COLO668 (cell line): ENCODE results near the gene SEMA3D.

ENCODE experiments used
- DNase-seq: peaks from one replicate; lab custom pipeline; 2025; ENCODE audit not compliant: unreplicated experiment; lab: John Stamatoyannopoulos, UW

SEMA3D gene

DNA sequence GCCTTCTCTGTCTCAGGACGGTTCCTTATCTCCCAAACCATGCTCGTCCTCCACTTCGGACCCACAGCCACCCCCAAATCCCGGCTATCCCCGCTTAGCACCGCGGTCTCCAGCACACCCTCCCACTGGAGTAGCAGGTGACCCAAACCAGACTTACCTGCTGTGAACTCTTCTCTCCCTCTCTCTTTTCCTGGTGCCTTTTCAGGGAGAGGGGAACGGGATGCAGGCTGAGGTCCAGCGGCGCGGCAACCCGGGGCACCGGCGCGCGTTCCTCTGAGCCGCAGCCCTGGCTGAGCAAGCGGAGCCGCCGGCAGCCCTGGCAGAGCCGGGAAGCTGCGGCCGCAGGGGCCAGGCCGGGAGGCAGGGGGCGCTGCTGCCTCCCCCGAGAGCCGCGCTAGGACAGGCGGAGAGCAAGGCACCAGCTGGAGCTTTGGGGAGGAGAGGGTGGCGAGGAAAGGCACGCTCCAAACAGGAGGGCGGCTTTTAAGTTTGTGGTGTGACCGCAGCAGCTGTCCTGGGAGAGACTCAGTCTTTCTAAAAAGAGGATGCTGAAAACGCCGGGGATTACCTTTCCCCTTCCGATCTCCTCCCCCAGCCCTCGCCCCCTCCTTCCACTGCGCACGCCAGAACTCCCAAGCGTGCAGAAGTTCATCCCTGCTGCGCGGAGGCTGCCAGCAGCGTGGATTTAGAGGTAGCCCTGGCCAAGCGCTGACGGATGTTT lies at the start of gene SEMA3D:
SEMA3D (minus strand) TSS at position 536 of the 721 bp plus-strand sequence. CDS start 65,165 bp downstream, outside the sequence.
- DNase-seq: peak; percentile 60

DNA sequence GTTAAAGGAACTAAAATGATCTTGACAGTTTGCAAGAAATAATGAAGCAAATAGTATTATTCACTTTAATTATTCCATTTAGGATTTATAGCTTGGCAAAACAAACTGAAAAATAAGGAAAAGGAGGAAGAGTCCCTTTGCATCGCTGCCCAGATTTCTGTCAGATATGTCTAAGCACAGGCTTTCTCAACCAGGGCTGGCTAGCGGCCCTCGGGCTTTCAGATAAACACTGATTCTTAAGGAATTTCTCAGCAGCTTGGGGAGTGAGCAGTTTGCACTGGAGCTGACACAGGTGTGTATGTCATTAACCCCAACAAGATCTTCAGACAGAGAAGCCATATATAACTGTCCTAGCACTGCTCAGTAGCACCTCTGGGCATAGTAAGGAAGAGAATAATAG lies 47.9 kb upstream of the SEMA3D start:
- DNase-seq: no peak

DNA sequence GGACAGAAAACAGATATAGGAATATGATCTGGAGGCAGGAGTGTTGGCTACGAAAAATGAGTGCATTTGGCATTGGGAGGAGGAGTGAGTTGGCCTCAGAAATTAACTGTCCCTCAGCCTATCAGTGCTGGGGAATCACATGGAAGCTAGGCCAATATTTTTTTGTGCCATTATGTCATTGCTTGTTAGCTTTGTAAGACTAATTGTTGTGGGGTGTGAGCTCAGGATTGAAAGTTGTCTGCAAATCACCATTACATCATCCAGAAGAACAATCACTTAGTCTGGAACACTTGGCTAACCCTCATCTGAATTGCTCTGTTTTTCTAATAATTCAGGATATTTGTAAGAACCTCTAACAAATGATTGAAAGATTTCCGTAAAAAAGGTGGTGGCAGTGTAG lies 45.2 kb upstream of the SEMA3D start:
- DNase-seq: no peak

DNA sequence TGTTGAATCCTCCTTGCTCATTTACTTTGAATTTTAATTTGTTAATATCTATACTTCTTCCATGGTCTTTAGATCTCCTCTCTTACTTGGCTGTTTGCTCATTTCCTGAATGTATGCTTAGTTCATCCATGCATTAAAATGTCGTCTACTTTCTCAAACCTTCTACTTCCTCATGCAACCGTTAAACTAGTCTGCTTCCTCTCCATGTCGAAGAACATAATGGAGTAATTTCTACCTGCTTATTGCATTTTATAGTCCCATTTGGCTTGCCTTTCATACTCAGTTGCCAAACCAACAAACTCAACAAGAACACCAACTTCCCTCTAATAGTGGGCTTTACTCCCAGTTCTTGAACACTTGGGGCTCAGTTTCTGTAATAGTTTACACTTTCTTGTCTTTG lies 43.8 kb upstream of the SEMA3D start:
- no peak for DNase-seq

DNA sequence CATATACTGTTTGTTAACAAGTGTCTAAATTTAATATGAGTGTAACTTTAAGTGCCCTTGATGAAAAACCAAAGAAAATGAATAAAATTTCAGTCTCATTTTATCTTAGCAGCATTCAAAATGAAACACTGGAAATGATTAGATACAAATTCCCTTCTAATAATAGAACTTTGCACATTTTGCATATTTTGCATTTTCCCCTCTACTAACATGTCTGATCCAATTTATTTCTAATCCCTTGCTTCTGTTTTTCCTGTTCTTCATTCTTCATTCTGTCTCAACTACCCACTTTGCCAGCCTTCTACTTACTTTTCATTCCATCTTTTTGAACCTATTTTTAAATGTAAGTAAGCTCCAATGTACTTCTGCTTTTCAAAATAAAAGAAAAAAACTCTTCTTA lies 42.7 kb upstream of the SEMA3D start:
- DNase-seq: no peak

DNA sequence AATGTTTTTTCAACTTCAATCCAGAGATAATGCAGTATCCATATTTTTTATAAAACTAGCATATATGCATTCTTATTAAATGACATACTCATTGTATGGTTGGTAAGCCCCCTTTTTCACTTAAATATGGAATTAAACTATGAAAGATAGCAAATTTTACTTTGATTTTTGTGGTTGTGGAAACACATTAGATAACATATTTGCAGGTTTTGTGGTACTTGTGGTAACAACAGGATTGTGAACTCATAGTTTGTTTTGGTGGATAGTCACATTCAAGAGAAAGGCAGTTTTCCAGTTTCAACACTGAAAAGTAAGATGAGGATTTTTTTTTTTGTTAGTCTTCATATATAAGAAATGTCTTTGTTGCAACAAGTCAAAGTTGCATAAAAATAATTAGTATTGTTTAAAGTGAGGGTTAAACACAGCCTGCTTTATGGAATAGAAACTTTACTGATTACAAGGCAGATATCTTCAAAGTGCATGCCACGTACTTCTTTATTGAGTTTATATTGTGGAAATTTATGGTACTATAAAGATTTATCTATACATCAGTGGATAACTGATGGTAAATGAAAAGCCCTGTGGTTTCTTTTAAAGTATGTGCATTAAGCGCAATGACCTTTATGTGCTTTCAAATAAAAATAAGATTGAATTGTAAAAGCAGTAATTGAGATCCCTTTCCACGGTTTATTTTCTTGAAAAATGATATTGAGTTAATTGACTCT lies 39.7 kb upstream of the SEMA3D start:
- DNase-seq: no peak

DNA sequence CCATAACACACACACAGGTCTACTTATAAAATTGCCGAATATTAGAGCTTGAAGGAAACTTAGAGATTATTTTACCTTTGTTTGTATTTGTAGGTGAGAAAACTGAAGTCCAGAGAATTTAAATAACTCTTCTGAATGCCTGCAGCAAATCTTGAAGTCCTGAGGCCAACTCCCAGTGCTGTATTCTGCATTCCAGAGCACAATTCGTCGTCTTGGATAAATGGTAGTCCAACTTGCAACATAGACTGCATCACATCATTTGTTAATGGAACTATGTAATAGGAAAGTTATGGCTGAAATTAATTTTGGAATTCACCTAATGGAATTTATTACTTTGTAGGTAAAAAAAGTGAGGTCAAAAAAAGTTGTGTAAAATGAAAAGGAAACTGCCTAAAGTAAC lies 37.3 kb upstream of the SEMA3D start:
- no peak for DNase-seq

DNA sequence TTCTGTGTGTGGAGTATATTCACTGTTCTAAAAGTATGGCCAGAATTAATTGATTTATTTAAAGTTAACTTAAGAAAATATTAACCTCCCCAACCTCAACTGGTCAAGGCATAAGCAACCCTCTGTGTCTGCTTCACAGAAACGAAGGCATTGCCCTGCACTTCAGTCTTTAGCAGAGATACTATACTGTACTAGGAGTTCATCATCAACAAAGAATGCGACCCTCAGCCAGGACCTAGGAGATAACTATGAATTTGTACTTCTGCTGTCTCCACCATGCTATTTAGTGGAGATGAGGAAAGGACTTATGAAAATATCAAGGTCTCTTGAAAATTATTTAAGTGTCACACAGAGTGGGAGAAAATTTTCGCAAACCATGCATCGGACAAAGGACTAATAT lies 35.7 kb upstream of the SEMA3D start:
- DNase-seq: no peak

DNA sequence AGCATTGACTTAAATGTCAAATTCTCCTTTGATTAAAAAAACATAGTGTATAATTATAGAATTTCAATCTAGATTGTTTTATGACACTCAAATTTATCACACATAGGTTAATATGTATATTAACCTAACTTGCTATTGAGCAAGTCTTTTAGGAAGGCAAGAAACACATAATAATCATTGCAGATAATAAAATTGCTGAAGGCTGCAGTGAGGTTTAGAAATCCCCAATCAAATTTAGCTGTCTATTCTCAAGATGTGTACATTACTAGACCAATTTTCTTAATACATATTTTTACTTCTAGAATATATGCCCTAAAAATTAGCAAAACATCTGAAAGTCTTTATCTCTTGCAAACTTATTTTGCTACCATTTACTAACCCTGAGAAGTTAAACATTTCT lies 34.9 kb upstream of the SEMA3D start:
- DNase-seq: no peak

DNA sequence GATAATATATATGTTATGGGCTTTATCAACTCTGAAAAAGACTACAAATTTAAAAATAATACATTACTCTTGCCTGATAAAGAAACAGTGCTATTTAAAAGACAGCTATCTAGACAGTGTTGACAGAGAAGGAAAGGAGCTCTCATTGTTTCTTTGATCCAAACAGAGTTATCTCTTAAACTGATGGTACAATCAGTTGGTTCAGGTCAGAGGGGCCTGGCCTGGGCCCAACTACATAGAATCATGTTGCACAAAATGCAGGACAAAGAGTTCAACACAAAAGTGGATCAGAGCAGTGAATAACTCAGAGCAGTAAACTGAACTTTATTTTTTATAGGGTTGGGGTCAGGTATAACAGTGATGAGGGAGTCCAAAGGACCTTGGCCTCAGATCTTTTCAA lies 33.8 kb upstream of the SEMA3D start:
- DNase-seq: no peak

DNA sequence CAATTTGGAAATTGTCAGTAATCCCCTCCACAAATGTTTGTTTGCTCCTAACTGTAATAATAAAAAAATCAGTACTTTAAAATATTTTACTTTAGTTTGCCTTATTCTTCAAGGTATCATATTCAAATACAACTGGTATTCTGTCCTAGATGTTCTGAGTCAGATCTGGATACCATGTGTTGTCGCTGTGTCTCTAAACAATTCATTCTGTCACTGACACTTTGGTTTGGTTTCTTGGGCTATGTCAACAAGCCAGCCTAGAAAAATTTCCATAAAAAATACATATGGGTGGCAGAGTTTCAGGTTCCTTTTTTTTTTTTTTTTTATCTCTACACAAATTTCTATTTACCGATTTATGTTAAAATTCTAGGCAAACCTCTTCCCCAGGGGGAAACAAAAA lies 33.2 kb upstream of the SEMA3D start:
- DNase-seq: no peak

DNA sequence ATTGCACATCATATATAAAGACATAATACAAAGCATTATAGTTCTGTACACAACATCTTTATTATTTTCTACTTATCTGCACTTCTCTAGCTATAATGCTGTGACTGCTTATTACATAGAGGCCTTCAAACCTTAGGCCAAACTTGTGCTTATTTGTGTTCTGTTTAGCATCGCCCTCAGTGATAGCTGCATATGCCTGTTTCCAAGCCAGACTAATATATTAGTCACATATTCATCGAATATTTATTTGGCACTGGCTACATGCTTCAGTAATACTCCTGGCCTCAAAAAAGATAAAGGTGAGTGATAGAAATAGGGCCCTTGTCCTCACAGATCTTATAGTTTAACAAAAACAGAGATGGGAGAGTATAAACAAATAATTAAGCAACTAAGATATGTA lies 30.2 kb upstream of the SEMA3D start:
- no peak for DNase-seq

DNA sequence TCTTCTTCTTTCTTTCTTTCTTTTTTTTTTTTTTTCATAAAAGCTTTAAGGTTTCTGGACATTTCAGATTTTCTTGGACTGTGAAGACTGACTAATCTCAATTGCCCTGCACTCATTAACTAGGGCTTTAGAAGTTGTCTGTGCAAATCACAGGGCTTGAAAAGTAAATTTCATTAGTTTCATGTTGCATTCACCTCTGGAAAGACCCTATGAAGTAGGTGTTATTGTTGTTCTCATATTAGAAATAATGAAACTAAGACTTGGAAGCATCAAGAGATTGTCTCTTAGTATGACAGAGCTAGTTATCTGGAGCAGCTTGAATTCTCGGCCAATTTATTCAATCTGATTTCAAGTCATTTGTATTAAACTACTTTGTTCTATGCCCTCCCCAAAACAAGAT lies 28.2 kb upstream of the SEMA3D start:
- no peak for DNase-seq

DNA sequence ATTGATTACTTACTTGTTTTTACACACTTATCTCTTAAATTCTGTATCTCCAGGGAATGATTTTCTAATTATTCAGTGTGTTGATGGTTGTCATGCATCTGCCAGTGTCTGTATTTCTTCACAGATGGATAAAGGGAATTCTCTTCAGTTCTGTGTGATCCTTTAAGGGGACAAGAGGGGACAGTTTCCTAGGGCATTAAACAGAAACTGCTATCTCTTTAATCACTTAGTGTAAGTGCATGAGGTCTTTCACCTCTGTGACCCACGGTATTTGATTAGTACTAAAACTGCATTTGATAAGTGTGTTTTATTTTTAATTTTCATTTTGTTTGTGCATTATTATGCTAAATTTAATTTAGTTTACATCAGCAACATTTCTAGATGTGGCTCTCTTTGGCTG lies 26.6 kb upstream of the SEMA3D start:
- no peak for DNase-seq

DNA sequence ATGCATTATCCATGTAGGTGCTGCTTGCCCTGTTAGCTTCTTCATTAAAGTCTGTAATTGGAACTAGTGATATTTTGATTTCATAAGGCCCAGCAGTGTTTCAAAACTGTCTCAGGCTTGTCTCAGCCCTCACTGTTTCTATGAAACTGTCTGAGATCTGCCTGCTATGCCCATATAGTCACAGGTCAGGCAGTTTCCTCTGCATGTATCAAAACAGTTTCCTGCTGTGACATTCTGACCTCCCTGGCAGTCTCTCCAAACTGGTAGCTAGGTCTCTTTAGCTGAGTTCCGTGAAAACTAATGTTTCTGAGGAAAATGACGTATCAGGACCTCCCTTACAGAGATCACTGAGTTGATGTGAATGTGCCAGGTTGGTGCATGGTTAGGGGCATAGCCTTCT lies 18.9 kb upstream of the SEMA3D start:
- no peak for DNase-seq

DNA sequence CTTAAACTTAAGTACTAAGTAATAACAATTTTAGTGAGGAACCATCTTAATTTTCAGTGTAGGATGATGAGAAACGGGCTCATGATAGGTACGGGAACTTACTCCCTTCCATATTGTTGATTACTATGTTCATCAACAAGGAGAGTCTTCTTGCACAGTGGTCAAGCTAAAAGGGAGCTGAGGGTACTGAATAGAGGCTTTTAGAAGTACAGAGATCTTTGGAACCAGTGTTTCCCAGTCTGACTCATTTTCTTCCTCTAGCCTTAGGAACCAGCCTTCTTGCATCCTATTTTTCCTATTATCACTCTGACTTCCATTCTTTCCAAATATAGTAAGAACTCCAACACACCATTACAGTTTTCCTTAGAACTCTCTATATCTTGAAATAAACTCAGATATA lies 17.6 kb upstream of the SEMA3D start:
- no peak for DNase-seq

DNA sequence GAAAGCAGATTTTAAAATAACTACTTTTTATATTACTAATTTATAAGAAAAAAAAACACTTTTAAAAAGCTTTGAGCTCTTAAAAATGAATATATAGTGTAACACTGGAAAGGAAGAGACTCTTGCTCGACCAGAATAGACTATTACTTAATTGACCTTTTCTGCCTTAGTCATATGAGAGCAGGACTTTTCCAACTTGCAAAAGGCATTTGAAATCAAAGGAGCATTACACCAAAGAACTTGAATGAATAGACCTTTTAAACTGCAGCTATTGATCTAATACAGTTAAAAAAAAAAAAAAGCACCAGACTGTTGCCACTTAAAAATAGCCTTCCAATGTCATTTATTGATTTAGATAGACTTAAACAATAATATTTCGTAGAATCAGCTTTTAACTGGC lies 17.2 kb upstream of the SEMA3D start:
- no peak for DNase-seq

DNA sequence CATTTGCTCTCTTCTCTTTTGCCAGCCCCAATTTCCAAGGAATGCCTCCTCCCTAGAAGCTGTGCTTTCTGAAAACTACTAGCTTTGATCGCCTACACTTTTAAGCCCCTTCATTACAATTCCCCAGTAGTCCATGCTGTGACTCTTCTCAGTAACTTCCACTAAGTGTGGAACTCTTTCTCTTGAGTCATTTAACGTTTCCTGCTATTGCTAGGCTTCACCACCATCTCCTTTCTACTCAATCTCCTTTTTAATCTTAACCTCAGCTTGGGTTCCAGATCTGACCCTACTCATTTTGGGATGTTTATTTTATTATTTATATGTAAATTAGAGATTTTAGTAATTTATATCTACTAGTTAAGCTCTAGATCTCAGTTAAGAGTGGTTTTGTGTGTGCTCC lies 14.4 kb upstream of the SEMA3D start:
- DNase-seq: no peak

DNA sequence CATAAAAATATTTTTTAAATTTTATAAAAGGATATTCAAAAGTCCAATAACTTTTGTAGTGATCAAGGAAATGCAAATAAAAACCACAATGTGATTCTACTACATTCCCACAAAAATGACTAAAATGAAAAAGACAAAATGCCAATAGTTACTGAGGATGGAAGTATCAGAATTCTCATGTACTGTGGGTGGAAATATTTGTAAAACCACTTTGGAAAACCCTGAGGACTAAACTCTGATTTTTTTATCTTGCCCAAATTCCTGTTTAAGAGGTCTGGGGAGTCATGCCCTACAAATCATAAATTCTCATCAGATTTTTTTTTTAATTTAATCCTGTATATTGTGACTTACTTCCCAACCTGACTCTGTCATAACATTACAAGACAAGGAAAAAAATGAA lies 9.8 kb upstream of the SEMA3D start:
- DNase-seq: no peak

DNA sequence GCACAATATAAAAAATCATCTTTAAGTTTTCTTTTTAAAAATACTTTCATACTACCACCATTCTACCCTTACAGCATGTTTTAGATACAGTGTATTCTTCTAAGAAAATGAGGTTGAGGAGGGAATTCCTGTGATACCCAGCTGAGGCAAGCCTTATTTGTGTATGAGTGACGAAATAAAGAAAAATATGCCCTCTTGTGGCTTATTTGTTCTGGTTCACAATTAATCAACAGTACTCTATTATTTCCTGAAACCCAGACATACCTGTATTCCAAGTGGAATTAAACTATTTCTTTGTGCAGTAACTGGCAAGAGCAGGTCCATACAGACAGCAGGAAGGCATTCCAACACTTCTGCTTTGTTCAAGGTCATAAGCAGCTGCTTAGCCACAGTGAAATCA lies 4.5 kb upstream of the SEMA3D start:
- DNase-seq: no peak

DNA sequence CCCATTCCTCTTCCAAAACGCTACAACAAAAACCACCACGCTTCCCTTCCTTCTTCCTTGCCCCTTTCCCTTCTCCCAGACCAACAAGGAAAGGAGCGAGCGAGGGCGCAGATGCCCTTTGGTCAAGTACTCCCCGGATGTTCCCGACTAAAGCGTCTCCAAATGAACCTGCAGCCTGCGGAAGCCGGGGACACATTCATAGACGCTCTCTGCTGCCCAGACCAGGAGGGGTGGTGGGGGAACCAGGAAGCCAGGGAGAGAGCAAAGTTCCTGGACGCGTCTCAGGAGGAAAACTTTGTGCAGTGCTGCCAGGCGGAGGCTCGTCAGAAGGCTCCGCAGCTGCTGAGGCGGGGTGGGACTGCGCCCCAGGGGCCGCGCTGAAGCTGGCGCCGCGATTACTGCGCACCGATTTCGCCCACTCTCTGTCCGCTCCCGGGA lies 754 bp downstream of the SEMA3D start:
- peak; percentile 18 for DNase-seq

DNA sequence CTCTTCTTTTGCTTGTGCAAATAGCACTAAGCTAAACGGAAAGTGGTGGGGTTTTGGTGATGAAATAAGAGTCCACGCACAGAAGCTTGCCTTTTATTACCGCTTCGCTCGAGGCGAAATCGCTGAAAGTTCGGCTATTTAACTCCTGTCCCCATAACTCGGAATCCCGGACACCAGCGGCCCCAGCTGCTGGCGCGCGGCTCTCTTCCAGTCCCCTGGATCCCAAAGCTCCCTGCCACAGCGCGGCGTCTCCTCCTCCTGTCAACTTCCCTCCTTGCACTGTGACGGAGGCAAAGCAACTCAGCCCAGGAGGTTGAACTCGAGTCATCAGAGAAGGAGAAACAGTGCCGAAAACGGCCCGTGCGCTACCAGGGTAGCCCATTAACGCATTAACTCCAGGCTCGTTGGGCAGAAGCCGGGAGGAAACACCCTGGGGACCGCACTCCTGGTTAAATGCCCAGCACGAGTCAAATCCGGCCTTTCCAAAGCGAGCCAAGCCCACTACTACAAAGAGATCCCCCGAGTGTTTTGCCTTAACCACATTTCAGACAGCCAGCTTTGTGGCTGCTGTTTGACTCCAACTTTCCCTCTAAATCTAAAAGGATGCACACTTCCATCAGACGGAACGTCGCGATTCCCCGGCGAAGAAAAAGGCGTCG lies 1.3 kb downstream of the SEMA3D start:
- DNase-seq: peak; percentile 10
